ENCODE results near the gene AP1B1. TPM values are rescaled to one million over a fixed set of nuclear protein-coding genes. Genes with fewer than 3 reads are reported as not detected.

Gene AP1B1
- total and polyA plus RNA-seq, 2 of the 13 experiments (the other 11 are each of a cell fraction or from before 2014, with no cell fraction given): 26.6 to 29.7 TPM

- no peak for TF ChIP-seq KDM5A (IDR thresholded peaks at IDR 0.05; ENCODE audit: borderline replicate concordance, low read length)
- TF ChIP-seq ZFY (CRISPR knock-in tag; IDR thresholded peaks at IDR 0.05): no peak
- TF ChIP-seq, protein P1, sequence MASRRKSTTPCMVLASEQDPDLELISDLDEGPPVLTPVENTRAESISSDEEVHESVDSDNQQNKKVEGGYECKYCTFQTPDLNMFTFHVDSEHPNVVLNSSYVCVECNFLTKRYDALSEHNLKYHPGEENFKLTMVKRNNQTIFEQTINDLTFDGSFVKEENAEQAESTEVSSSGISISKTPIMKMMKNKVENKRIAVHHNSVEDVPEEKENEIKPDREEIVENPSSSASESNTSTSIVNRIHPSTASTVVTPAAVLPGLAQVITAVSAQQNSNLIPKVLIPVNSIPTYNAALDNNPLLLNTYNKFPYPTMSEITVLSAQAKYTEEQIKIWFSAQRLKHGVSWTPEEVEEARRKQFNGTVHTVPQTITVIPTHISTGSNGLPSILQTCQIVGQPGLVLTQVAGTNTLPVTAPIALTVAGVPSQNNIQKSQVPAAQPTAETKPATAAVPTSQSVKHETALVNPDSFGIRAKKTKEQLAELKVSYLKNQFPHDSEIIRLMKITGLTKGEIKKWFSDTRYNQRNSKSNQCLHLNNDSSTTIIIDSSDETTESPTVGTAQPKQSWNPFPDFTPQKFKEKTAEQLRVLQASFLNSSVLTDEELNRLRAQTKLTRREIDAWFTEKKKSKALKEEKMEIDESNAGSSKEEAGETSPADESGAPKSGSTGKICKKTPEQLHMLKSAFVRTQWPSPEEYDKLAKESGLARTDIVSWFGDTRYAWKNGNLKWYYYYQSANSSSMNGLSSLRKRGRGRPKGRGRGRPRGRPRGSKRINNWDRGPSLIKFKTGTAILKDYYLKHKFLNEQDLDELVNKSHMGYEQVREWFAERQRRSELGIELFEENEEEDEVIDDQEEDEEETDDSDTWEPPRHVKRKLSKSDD (CRISPR knock-in tag; IDR thresholded peaks at IDR 0.05; ENCODE audit: low read depth): no peak
- TF ChIP-seq KLF16 (CRISPR knock-in tag; IDR thresholded peaks at IDR 0.05): no peak
- no peak for TF ChIP-seq ZNF543 (CRISPR knock-in tag; IDR thresholded peaks at IDR 0.05)
- TF ChIP-seq XRCC5 (optimal IDR thresholded peaks at IDR 0.05; ENCODE audit: low read length): no peak
Measured at GRCh38 chr22:29331658-29332300, 56.6 kb downstream of the AP1B1 start (continued).

- peaks cover 14% of the 10 kb centered on the region for H3K4me1 ChIP-seq (ENCODE audit: insufficient read depth, low read length)
- no peaks in the 10 kb centered on the region for H3K9me3 ChIP-seq (ENCODE audit: low read length)
- ChIA-PET POLR2A (no interaction called here), CTCF (ENCODE audit: low intra/inter-chr PET ratio, low total read pairs) (no interaction called here)
- H3K27ac ChIP-seq (ENCODE audit: extremely low read length, insufficient read depth, low read length): no peak overlapping the region
- ATAC-seq: no peak
- no peak overlapping the region for H3K4me2 ChIP-seq (ENCODE audit: low read depth, low read length)
- in situ Hi-C loops (cut with HindIII; ENCODE audit: extremely low pct_ligation_motif_present, low pct_unique_long_range_greater_than_20kb) (no loop called here), intact Hi-C loops (cut with micrococcal nuclease; ENCODE audit: unreplicated experiment) (no loop called here)
- H3K9ac ChIP-seq (ENCODE audit: insufficient read depth, low read depth, low read length): no peak overlapping the region
- no peak for FAIRE-seq
- H3K79me2 ChIP-seq (ENCODE audit: insufficient read depth, low read length): no peaks in the 10 kb centered on the region
- no peak overlapping the region for H3K4me3 ChIP-seq (replicated peaks in 1 of 3; ENCODE audit: insufficient read depth in 1 of 3, low read depth in 2 of 3, low read length in 3 of 3)
- BruUV-seq (replicated peaks): no TSS peak
- DNase-seq (ENCODE audit: low spot score): no peak
- H3K36me3 ChIP-seq (replicated peaks in 1 of 2; ENCODE audit: control insufficient read depth in 1 of 2, insufficient read depth in 2 of 2, low read length in 2 of 2): peaks cover 6 to 20% of the 10 kb centered on the region in 2 experiments
- no peak overlapping the region for H2AFZ ChIP-seq (ENCODE audit: low read length)
- WGBS (ENCODE audit: low lambda C conversion rate): 98% methylated on average over 6 of the region's 8 CpGs
- H3K27me3 ChIP-seq (ENCODE audit: control insufficient read depth in 1 of 2, insufficient read depth in 2 of 2, low read length in 2 of 2): no peaks in the 10 kb centered on the region
- no peaks in the 10 kb centered on the region for H4K20me1 ChIP-seq (ENCODE audit: insufficient read depth, low read length)
- TF ChIP-seq ZBTB3 (CRISPR knock-in tag; IDR thresholded peaks at IDR 0.05; ENCODE audit: borderline replicate concordance, low read depth) (no peak), AGO2 (optimal IDR thresholded peaks at IDR 0.05; ENCODE audit: low read depth, low read length) (peak; percentile 8), GTF3A (CRISPR knock-in tag; conservative IDR thresholded peaks at IDR 0.05) (no peak)
- TF ChIP-seq, protein P2, sequence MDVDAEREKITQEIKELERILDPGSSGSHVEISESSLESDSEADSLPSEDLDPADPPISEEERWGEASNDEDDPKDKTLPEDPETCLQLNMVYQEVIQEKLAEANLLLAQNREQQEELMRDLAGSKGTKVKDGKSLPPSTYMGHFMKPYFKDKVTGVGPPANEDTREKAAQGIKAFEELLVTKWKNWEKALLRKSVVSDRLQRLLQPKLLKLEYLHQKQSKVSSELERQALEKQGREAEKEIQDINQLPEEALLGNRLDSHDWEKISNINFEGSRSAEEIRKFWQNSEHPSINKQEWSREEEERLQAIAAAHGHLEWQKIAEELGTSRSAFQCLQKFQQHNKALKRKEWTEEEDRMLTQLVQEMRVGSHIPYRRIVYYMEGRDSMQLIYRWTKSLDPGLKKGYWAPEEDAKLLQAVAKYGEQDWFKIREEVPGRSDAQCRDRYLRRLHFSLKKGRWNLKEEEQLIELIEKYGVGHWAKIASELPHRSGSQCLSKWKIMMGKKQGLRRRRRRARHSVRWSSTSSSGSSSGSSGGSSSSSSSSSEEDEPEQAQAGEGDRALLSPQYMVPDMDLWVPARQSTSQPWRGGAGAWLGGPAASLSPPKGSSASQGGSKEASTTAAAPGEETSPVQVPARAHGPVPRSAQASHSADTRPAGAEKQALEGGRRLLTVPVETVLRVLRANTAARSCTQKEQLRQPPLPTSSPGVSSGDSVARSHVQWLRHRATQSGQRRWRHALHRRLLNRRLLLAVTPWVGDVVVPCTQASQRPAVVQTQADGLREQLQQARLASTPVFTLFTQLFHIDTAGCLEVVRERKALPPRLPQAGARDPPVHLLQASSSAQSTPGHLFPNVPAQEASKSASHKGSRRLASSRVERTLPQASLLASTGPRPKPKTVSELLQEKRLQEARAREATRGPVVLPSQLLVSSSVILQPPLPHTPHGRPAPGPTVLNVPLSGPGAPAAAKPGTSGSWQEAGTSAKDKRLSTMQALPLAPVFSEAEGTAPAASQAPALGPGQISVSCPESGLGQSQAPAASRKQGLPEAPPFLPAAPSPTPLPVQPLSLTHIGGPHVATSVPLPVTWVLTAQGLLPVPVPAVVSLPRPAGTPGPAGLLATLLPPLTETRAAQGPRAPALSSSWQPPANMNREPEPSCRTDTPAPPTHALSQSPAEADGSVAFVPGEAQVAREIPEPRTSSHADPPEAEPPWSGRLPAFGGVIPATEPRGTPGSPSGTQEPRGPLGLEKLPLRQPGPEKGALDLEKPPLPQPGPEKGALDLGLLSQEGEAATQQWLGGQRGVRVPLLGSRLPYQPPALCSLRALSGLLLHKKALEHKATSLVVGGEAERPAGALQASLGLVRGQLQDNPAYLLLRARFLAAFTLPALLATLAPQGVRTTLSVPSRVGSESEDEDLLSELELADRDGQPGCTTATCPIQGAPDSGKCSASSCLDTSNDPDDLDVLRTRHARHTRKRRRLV (CRISPR knock-in tag; IDR thresholded peaks at IDR 0.05): no peak
Measured at GRCh38 chr22:29331213-29331612, 57.2 kb downstream of the AP1B1 start.

Measured in HepG2 (cell line).